ENCODE results near the gene PEPD. TPM values are rescaled to one million over a fixed set of nuclear protein-coding genes. Genes with fewer than 3 reads are reported as not detected.

Gene PEPD
- total RNA-seq, 2 experiments from 2014 or later, result 17.5 to 23.0 TPM

DNA sequence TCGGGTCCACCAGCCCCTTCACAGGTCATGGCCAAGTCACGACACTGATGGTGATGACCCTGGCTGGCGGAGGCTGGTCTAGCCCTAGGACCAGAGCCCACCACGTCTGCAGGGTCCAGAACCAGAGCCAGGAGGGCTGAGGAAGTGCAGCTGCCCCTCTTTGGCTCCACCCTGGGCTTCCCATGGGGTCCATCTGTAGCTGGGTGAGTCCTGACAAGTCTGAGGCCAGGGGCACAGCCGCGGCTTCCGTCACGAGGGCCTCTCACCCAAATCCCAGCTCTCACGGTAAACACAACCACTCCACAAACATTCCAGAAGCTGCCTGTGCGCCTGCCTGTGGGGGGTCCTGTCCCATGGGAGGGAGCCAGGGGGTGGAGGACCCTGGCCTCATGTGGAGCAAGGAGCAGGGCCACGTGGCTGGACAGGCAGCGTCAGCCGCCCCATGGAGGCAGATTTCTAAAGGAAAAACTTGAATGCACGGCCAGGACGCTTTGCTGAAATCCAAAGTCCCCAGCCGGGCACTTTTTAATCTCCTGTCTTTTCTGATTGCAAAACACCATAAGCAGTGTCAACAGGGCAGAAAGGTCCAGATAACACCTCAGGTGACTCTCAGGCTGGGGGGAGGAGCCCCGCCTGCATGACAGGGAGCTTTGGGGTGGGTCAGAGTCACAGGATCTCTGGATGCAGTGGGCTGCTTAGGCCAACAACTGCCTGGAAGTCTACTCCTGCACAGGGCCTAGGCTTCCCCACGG lies 118.2 kb downstream of the PEPD start:
- Histone ChIP-seq H3K4me1 (ENCODE audit: insufficient read depth, low read length) (no peaks in the 10 kb centered on the region), H3K27ac (ENCODE audit: low read depth in 1 of 2, low read length in 2 of 2) (no peak overlapping the region), H3K9me3 (ENCODE audit: control insufficient read depth in 1 of 2, insufficient read depth in 1 of 2, low read length in 2 of 2) (no peaks in the 10 kb centered on the region), H3K36me3 (ENCODE audit: insufficient read depth, low read length) (no peaks in the 10 kb centered on the region), H3K27me3 (ENCODE audit: control insufficient read depth in 1 of 2, insufficient read depth in 2 of 2, low read length in 2 of 2) (no peaks in the 10 kb centered on the region), H3K4me3 (ENCODE audit: low read length) (no peak overlapping the region)
- Mint-ChIP-seq H3K4me3 (no peak overlapping the region), H3K36me3 (ENCODE audit: low read depth) (no peaks in the 10 kb centered on the region), H3K9me3 (no peaks in the 10 kb centered on the region), H3K27me3 (no peaks in the 10 kb centered on the region), H3K27ac (no peak overlapping the region), H3K4me1 (ENCODE audit: low read depth) (no peaks in the 10 kb centered on the region)
- DNase-seq, result no peak
- no peak for TF ChIP-seq CTCF (IDR thresholded peaks at IDR 0.05)
- CTCF ChIA-PET, result interaction anchor here (1.9 kb wide), 1 partner anchor 168 kb away, joined by 5 read pairs; no protein-coding TSS in a partner anchor
- intact Hi-C loops (cut with DNase I, micrococcal nuclease), result no loop called here
- no peak for ATAC-seq (ENCODE audit: poor library complexity)
- POLR2A ChIA-PET, result no interaction called here

DNA sequence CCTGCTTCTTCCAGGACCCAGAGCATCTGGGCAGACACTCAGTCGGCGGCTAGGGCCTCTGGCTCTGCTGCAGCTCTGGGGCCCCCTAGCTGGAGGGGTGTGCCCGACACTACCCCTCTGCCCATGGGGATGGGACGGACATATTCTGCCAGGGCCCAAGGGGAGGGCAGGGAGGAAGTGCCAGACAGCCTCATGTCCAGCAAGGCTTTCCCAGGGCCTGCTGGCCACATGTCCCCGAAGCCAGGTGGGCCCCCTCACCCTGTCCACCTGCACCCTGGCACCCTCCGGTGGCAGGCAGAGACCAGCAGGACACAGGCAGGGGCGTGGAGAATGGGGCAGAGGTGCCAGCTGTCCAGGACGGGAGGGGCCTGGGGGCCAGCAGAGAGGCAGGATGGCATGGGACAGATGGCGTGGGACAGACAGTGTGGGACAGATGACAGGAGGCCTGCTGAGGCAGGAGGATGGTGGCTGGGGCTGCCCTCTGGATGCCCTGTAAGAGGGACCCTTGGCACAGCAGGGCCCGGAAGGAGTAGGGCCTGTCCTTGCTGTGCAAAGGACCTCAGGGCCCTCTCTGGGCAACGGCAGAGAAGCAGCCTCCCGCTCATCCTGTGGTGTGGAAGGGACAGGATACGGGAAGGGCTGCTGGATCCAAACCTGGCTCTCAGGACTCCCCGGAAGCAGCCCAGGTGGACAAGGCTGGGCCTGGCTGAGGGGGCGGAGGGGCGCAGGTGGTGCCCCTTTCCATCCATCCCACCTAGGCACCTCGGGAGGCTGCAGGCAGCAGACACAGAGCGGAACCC lies 119.0 kb downstream of the PEPD start:
- CTCF ChIA-PET, result no interaction called here
- H3K9me3 Mint-ChIP-seq, result no peaks in the 10 kb centered on the region
- intact Hi-C loops (cut with DNase I, micrococcal nuclease), result no loop called here

More for the DNA sequence above, 119.0 kb downstream of the PEPD start:
- no peak for TF ChIP-seq CTCF (IDR thresholded peaks at IDR 0.05)
- POLR2A ChIA-PET, result no interaction called here
- Histone ChIP-seq H3K27ac (ENCODE audit: low read depth in 1 of 2, low read length in 2 of 2) (no peak overlapping the region), H3K4me1 (ENCODE audit: insufficient read depth, low read length) (no peaks in the 10 kb centered on the region), H3K36me3 (ENCODE audit: insufficient read depth, low read length) (no peaks in the 10 kb centered on the region), H3K9me3 (ENCODE audit: control insufficient read depth in 1 of 2, insufficient read depth in 1 of 2, low read length in 2 of 2) (no peaks in the 10 kb centered on the region), H3K27me3 (ENCODE audit: control insufficient read depth in 1 of 2, insufficient read depth in 2 of 2, low read length in 2 of 2) (no peaks in the 10 kb centered on the region), H3K4me3 (ENCODE audit: low read length) (no peak overlapping the region)
- Mint-ChIP-seq H3K36me3 (ENCODE audit: low read depth) (no peaks in the 10 kb centered on the region), H3K27ac (no peak overlapping the region), H3K4me1 (ENCODE audit: low read depth) (no peaks in the 10 kb centered on the region), H3K27me3 (no peaks in the 10 kb centered on the region), H3K4me3 (no peak overlapping the region)
- DNase-seq (no peak), ATAC-seq (ENCODE audit: poor library complexity) (no peak)

Measured in CD4-positive, alpha-beta T cell (primary cell).